GM10266 (cell line): ENCODE data around the gene RAB11FIP5.
A peak's percentile ranks its signal among the peaks of the same experiment; 100 is the strongest.

Experiments
- DNase-seq: peaks from one replicate; pipeline ENCODE4 v3.0.0; 2012; ENCODE audit errors: extremely low spot score
- TF ChIP-seq, protein P1 (sequence below): IDR thresholded peaks from 2 replicates; pipeline ENCODE4 v1.5.1; 2012; ENCODE audit warnings: mild to moderate bottlenecking, low read depth; ENCODE audit not compliant: control insufficient read depth, insufficient read depth; ENCODE audit errors: missing control alignments

RAB11FIP5 gene

DNA sequence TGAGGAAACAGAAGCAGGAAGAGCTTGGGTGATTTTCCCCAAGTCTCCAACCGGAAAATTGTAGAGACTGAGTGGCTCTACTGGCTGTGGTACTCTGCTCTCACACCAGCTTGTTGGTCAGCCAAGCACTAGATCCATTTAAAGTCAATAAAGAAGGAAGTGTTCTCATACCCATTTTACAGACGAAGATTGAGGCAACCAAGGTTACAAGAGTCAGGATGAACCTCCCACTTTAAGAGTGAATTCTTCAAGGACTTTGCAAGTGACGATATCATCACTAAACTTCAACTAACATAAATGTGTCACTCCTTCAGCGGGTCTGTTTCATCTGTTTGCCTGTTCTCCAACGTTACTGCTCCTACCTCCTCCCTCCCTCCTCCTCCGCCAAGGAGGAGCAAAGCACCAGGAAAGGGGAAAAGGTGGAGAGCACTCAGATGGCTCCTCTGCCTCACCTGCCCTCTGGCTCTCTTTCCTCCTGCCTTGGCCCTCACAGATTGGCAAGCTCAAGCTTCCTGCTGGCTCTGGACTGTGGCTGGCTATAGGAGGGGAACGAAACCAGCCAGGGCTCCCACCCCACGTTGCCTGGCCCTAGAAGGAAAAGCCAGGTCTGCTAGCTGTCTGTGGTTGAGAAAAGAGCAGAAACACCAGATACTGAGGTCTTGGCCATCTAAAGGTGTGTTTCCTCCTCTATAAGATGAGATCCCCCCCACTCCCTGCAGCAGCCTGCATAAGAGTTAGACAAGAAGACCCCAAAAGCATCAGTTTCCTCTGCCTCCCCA is 3.6 kb upstream of the RAB11FIP5 start:
- DNase-seq: no peak

DNA sequence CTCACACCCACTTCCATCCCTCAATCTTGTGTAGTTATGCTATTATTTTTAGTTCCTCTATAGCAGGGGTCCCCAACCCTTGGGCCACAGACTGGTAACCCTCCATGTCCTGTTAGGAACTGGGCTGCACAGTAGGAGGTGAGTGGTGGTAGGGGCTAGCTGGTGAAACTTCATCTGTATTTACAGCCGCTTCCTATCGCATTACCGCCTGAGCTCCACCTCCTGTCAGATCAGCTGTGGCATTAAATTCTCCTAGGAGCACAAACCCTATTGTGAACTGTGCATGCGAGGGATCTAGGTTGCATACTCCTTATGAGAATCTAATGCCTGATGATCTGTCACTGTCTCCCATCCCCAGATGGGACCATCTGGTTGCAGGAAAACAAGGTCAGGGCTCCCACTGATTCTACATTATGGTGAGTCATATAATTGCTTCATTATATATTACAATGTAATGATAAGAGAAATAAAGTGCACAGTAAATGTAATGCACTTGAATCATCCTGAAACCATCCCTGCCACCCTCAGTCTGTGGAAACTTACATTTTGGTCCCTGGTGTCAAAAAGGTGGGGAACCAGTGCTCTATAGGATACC is 1.6 kb upstream of the RAB11FIP5 start:
- no peak for DNase-seq
- TF ChIP-seq, protein P1, sequence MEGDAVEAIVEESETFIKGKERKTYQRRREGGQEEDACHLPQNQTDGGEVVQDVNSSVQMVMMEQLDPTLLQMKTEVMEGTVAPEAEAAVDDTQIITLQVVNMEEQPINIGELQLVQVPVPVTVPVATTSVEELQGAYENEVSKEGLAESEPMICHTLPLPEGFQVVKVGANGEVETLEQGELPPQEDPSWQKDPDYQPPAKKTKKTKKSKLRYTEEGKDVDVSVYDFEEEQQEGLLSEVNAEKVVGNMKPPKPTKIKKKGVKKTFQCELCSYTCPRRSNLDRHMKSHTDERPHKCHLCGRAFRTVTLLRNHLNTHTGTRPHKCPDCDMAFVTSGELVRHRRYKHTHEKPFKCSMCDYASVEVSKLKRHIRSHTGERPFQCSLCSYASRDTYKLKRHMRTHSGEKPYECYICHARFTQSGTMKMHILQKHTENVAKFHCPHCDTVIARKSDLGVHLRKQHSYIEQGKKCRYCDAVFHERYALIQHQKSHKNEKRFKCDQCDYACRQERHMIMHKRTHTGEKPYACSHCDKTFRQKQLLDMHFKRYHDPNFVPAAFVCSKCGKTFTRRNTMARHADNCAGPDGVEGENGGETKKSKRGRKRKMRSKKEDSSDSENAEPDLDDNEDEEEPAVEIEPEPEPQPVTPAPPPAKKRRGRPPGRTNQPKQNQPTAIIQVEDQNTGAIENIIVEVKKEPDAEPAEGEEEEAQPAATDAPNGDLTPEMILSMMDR: no peak

More for the DNA sequence above, 3.6 kb upstream of the RAB11FIP5 start:
- TF ChIP-seq, protein P1: no peak

DNA sequence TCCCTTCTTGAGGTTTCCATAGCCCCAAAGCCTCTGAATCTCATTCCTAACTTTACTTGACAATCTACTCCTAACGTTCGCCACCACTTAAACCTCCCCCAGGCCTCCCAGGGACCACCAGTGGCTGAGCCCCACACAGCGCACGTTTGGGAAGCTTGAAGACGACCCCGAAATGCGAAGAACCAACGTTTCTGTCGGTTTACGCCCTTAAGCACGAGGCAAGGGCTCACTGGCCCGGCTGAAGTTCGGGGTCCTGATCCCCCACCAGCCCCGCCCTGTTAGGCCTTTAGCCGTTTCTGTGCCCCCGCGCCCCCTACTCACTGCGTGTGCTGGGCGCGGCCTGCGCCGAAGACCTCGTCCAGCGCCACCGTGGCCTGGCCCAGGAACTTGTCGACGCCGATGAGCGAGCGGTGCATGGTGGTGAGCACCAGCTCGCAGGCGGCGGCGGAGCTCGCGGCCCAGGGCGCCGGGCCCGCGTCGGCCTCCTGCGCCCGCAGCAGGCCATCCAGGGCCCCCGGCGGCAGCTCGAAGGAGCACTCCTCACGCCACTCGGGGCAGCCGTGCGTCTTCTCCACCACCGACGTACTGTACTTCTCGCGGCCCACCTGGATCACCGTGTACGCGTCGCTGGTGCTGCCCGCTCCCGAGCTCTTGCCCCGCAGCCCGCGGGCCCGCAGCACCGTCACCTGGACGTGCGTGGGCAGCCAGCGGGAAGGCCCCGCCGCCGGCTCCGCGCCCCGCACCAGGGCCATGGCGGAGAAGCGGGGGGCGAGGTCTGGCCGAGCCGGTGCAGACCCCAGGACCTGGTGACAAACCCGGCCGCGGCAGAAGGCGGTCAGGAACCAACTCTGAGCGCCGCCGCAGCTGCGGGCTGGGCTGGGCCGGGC is 479 bp downstream of the RAB11FIP5 start:
- TF ChIP-seq, protein P1: no peak
- peak; percentile 32 for DNase-seq

DNA sequence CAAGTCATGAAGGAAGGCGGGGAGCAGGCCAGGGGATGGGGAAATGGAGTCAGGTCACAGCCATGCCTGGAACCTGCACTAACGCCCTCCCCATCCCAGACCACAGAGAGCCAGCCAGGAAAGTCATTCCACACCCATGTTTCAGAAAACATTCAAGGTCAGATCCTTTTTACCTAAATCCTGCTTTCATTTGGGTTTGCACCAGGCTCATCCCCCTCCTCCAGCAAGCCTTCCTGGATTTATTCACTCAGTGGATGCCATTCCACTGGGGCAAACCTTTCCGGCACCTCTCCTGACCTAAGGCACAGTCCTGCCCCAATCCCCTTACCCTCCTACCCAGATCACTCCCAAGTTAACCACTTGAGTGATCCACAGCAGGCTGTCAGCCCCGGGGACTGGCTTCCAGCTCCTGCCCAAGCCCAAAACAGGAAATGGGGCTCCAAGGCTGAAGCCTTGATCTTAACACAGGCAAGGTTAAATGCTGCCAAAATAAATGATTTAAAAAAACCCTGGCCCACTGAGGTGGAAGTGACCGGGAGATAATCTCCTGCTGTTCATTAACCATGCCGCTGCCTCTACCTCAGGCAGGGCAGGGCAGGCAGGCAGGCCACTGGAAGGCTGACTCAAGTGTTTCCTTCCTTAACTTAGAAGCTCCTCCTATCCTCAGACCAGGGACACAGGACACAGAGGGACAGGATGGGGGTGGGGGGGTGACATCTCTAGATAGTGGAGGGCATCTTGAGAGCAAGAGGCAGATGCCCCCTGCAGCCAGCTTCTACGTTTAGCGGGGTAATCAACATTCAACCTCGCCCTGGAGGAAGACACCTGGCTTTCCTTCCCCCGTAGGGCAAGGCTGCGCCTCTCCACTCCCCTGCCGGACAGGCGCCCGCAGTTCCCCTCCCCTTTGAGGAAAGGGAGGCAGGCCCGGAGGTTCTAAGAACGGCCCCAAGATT is 1.4 kb downstream of the RAB11FIP5 start:
- DNase-seq: no peak
- TF ChIP-seq, protein P1: no peak

DNA sequence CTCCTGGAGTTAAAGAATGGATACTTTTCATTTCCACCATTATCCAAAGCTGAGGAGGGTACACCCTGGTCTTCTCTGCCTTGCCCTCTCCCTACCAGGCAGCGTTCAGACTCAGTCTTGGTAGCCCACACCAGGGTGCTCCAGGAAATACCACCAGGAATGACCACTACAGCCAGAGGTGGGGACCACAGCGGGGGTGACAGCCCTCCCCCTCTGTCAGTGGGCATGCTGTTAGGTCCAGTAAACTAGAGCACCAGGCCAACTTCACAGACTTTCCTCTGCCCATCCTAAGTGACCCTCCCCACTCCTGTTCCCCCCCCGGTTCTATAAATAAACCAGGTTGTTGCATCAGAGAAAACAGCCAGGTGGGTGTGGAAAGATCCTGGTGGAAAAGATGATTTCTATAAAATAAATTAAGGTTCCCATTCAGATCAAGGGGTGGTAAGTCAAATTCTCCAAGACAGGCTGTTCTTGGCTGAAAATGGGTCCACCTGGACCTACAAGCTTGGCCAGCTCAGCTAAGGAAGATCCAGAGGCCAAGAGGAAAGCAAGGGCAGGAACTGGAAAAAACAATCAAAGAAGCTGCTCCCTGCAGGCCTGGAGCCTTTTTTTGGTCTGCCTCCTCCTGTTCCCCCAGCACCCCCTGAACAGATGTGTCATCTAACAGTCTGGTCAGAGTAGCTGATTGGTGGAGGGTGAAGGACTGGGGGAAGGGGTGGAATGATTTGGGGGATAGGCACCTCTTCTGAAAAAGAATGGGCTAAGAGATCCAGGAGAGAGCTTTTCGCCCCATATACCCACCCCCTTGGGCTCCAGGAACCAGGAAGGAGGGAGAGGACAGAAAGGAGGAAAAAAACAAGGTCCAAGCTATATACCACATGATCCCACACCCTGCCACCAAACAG is 2.3 kb downstream of the RAB11FIP5 start:
- DNase-seq: no peak
- TF ChIP-seq, protein P1: no peak
